Glutamatergic neuron (in vitro differentiated cells): ENCODE data around the gene HEXB. TPM values are rescaled to one million over a fixed set of nuclear protein-coding genes. Genes with fewer than 3 reads are reported as not detected.

ENCODE experiments used
- DNase-seq: peaks from one replicate; pipeline ENCODE4 v3.0.0; 2022
- H3K27ac Mint-ChIP-seq: one replicate; pipeline ENCODE4 v1.8.0; 2020; ENCODE audit warnings: mild to moderate bottlenecking, mixed read lengths, inconsistent platforms; ENCODE audit not compliant: unreplicated experiment
- H3K27me3 Mint-ChIP-seq: one replicate; pipeline ENCODE4 v1.8.0; 2020; ENCODE audit warnings: mild to moderate bottlenecking, moderate library complexity, mixed read lengths, inconsistent platforms; ENCODE audit not compliant: unreplicated experiment
- H3K36me3 Mint-ChIP-seq: one replicate; pipeline ENCODE4 v1.8.0; 2020; ENCODE audit warnings: mild to moderate bottlenecking, mixed read lengths, inconsistent platforms; ENCODE audit not compliant: unreplicated experiment
- H3K4me1 Mint-ChIP-seq: one replicate; pipeline ENCODE4 v1.8.0; 2020; ENCODE audit warnings: mild to moderate bottlenecking, low read depth, mixed read lengths, inconsistent platforms; ENCODE audit not compliant: unreplicated experiment
- H3K4me3 Mint-ChIP-seq: one replicate; pipeline ENCODE4 v1.8.0; 2020; ENCODE audit warnings: mild to moderate bottlenecking, mixed read lengths, inconsistent platforms; ENCODE audit not compliant: unreplicated experiment
- H3K9me3 Mint-ChIP-seq: one replicate; pipeline ENCODE4 v1.8.0; 2020; ENCODE audit warnings: mild to moderate bottlenecking, moderate library complexity, mixed read lengths, inconsistent platforms; ENCODE audit not compliant: unreplicated experiment
- CTCF ChIP-seq: fragments of 200-600 bp; sonication (generic); IDR thresholded peaks from one replicate; pipeline ENCODE4 v1.5.0; 2021; ENCODE audit not compliant: partially characterized antibody, unreplicated experiment
- total RNA-seq: library from RNA; stranded (reverse); fragmentation: NEBNext Ultra II Directional; extraction: Animal tissue kit (Norgen Biotek cat#: 25700); gene quantifications from one replicate; pipeline ENCODE4 v1.2.1, GENCODE V29; 2021; ENCODE audit not compliant: unreplicated experiment

Gene HEXB
- total RNA-seq, 1 donor from 2014 or later = 13.5 TPM

- no peak for TF ChIP-seq CTCF
- Mint-ChIP-seq H3K4me3 (peak overlapping the region; percentile 88), H3K27ac (peak overlapping the region; percentile 87), H3K4me1 (peaks cover 46% of the 10 kb centered on the region), H3K9me3 (peaks cover 19% of the 10 kb centered on the region), H3K27me3 (peaks cover 20% of the 10 kb centered on the region), H3K36me3 (peaks cover 15% of the 10 kb centered on the region)
- no peak for DNase-seq
Observed at GRCh38 chr5:74638970-74639806, 45.8 kb upstream of the HEXB start.

- H3K9me3 Mint-ChIP-seq = peaks cover 19% of the 10 kb centered on the region
- H3K27me3 Mint-ChIP-seq = peaks cover 20% of the 10 kb centered on the region
- H3K36me3 Mint-ChIP-seq = peaks cover 11% of the 10 kb centered on the region
- peak overlapping the region; percentile 87 for H3K27ac Mint-ChIP-seq
- peak overlapping the region; percentile 88 for H3K4me3 Mint-ChIP-seq
- TF ChIP-seq CTCF = no peak
- peak; percentile 69 for DNase-seq
- peaks cover 44% of the 10 kb centered on the region for H3K4me1 Mint-ChIP-seq
Observed at GRCh38 chr5:74639807-74640449, 45.1 kb upstream of the HEXB start.

- Mint-ChIP-seq H3K4me3 (peak within 1 kb of the TSS; percentile 88), H3K9me3 (peaks cover 19% of the 10 kb centered on the region), H3K4me1 (peaks cover 44% of the 10 kb centered on the region), H3K36me3 (peaks cover 7% of the 10 kb centered on the region), H3K27ac (peak within 1 kb of the TSS; percentile 92), H3K27me3 (peaks cover 19% of the 10 kb centered on the region)
- peak; percentile 65 for TF ChIP-seq CTCF
- peak; percentile 91 for DNase-seq
Observed at GRCh38 chr5:74640450-74640953, 44.5 kb upstream of the HEXB start, which contains the start of gene ENC1. TSS of gene ENC1 (minus strand) at chr5:74640728. CDS start at chr5:74636485, 4,243 bp downstream.

GRCh38 chr5:74640954-74641734 lies 43.9 kb upstream of the HEXB start:
- peaks cover 16% of the 10 kb centered on the region for H3K27me3 Mint-ChIP-seq
- H3K27ac Mint-ChIP-seq = peak overlapping the region; percentile 92
- no peak for TF ChIP-seq CTCF
- H3K4me3 Mint-ChIP-seq = peak overlapping the region; percentile 88
- peaks cover 38% of the 10 kb centered on the region for H3K4me1 Mint-ChIP-seq
- peaks cover 19% of the 10 kb centered on the region for H3K9me3 Mint-ChIP-seq
- DNase-seq = peak; percentile 83
- H3K36me3 Mint-ChIP-seq = peaks cover under 1% of the 10 kb centered on the region
